H1 (cell line): ENCODE results near the gene BCL7B. TPM values are rescaled to one million over a fixed set of nuclear protein-coding genes. Genes with fewer than 3 reads are reported as not detected.

Source experiments
- HDAC2 ChIP-seq, 2 experiments: fragments of 300-600 bp in 1 of 2; sonication (generic) in 1 of 2; IDR thresholded peaks; 2 replicates each; pipeline ENCODE4 v1.6.1; 2011 to 2012; ENCODE audit warnings: low read depth in 2 of 2, low read length in 2 of 2, mild to moderate bottlenecking in 2 of 2, moderate library complexity in 2 of 2, borderline replicate concordance in 1 of 2, inconsistent platforms in 1 of 2
- TEAD4 ChIP-seq: IDR thresholded peaks from 2 replicates; pipeline ENCODE4 v1.6.1; 2012; ENCODE audit warnings: low read depth, low read length, inconsistent platforms, mixed read lengths
- polyA plus RNA-seq, 7 experiments: library from polyadenylated mRNA; depleted of rRNA in 3 of 7; stranded (reverse) in 5 of 7; unstranded in 2 of 7; fragments of >200 nt in 5 of 7; fragments of 200-250 nt in 2 of 7; gene quantifications; 1 replicate in 5 of 7; 2 replicates in 1 of 7; 4 replicates in 1 of 7; pipeline versions ENCODE4 v1.2.1 to v1.2.3, GENCODE V29; 2011 to 2013; ENCODE audit warnings: missing spikeins in 2 of 7, mixed read lengths in 2 of 7
- total RNA-seq: library from RNA; stranded (reverse); fragmentation: NEBNext Ultra II Directional; extraction: Animal tissue kit (Norgen Biotek cat#: 25700); gene quantifications from 2 replicates; pipeline ENCODE4 v1.2.1, GENCODE V29; 2021

The BCL7B gene
- total and polyA plus RNA-seq, 2 of the 8 experiments (the other 6 are each of a cell fraction or from before 2014, with no cell fraction given): 24.9 to 44.6 TPM

DNA sequence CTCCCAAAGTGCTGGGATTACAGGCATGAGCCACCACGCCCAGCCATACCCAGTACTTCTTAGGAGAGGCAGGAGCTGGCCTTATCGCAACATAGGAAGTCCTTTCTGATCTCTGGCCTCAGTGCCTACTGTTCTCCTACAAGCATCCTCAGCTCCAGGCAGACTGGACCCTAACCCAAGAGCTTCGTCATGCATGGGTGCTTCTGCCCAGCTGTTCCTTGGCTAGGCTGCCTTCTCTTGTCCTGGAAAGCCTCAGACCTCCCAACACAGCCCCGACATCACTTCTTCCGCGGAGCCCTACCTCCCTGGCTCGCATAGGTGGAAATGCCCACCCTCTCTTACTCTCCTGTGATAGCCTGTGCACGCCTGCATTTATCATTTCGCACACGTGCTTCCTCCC, 15.8 kb downstream of the BCL7B start (continued):
- TF ChIP-seq HDAC2 (IDR thresholded peaks at IDR 0.05; ENCODE audit: borderline replicate concordance in 1 of 2, low read depth in 2 of 2, low read length in 2 of 2) (no peak), TEAD4 (no peak)
